Measurements from ENCODE around the gene OSBPL5. TPM values are rescaled to one million over a fixed set of nuclear protein-coding genes. Genes with fewer than 3 reads are reported as not detected.
A peak's percentile ranks its signal among the peaks of the same experiment; 100 is the strongest.

OSBPL5 gene
- total and polyA plus RNA-seq, 9 of the 15 experiments (the other 6 are each of a cell fraction or from before 2014, with no cell fraction given) = 0.06 to 14.8 (median 3.2) TPM

DNA sequence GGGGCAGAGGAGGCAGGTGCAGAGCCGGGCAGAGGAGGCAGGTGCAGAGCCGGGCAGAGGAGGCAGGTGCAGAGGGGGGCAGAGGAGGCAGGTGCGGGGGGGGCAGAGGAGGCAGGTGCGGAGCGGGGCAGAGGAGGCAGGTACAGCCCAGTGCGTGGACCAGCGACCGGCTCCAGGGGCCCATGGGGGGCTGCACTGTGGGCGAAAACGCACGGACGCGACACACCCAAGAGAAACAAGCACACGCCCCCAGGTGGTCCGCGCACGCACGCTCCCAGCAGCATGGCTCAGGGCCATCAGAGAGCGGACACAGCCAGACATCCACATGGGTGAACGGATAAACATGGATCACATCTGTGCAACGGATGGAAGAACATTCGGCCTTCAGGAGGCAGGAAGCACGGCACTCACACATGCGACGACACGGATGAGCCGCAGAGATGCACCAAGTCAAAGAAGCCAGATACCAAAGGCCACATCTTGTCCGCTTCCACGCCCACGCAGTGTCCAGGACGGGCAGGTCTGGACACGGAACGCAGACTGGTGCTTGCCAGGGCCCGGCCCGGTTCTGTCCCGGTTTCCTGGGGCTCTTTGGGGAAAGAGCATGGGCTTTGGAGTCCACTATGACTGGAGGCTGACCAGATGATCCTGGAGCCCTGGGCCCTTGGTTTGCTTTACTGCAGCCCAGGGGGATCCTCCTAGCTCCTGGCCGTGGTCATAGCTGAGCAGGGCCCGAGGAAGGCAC, 21.8 kb downstream of the OSBPL5 start (continued):
- TF ChIP-seq, protein P1, sequence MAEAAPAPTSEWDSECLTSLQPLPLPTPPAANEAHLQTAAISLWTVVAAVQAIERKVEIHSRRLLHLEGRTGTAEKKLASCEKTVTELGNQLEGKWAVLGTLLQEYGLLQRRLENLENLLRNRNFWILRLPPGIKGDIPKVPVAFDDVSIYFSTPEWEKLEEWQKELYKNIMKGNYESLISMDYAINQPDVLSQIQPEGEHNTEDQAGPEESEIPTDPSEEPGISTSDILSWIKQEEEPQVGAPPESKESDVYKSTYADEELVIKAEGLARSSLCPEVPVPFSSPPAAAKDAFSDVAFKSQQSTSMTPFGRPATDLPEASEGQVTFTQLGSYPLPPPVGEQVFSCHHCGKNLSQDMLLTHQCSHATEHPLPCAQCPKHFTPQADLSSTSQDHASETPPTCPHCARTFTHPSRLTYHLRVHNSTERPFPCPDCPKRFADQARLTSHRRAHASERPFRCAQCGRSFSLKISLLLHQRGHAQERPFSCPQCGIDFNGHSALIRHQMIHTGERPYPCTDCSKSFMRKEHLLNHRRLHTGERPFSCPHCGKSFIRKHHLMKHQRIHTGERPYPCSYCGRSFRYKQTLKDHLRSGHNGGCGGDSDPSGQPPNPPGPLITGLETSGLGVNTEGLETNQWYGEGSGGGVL (CRISPR knock-in tag; IDR thresholded peaks at IDR 0.05) = no peak

DNA sequence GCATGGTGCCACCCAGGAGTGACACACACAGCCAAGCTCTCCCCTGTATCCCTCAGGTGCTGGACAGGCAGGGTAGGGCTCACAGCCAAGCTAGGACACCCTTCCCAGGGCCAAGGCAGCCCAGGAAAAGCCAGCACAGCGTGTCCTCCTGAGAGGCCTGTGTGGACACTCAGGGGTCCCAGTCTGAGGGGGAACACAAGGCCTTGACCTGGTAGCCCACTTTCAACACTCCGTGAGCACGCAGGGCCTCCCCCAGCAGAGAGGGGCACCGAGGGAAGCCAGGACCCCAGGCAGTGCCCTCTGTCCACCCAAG, 24.9 kb downstream of the OSBPL5 start:
- no peaks in the 10 kb centered on the region for H3K9me3 ChIP-seq (replicated peaks; ENCODE audit: control insufficient read depth, insufficient read depth, low read depth, low read length)
- H3K4me1 ChIP-seq (replicated peaks in 1 of 2; ENCODE audit: control insufficient read depth in 2 of 2, insufficient read depth in 2 of 2, low read length in 2 of 2) = peaks cover 0 to 68% of the 10 kb centered on the region in 2 experiments; a peak in 2 of 5 replicates
- FAIRE-seq (no peak), DNase-seq (ENCODE audit: extremely low read depth in 1 of 4, low spot score in 3 of 4) (no peak), ATAC-seq (no peak)
- no peak overlapping the region for H3K27ac ChIP-seq (ENCODE audit: extremely low read depth, low read depth, low read length)
- BruUV-seq (replicated peaks) = no TSS peak
- CTCF ChIA-PET (ENCODE audit: low intra/inter-chr PET ratio) = no interaction called here
- 89% methylated on average over 4 of the region's 4 CpGs for WGBS (ENCODE audit: insufficient coverage, low coverage, missing lambda C conversion rate)
- peaks cover 5% of the 10 kb centered on the region; the same call in 1 of the 2 replicates for H4K20me1 ChIP-seq (replicated peaks; ENCODE audit: control insufficient read depth, insufficient read depth, low read length)
- H3K9me1 ChIP-seq (ENCODE audit: control insufficient read depth, insufficient read depth, low read length) = peaks cover 3% of the 10 kb centered on the region
- no peak overlapping the region for H3K4me3 ChIP-seq
- no peaks in the 10 kb centered on the region for H3K36me3 ChIP-seq (ENCODE audit: control insufficient read depth, insufficient read depth, low read length)
- peak overlapping the region in 1 of 2 experiments; percentile 13; a peak in 1 of 4 replicates for H3K9ac ChIP-seq (ENCODE audit: insufficient read depth in 1 of 2, low read depth in 2 of 2, low read length in 2 of 2)
- H2AFZ ChIP-seq (ENCODE audit: low read depth, low read length) = no peak overlapping the region
- H3K27me3 ChIP-seq (ENCODE audit: control insufficient read depth in 2 of 2, insufficient read depth in 2 of 2, low read length in 2 of 2) = no peaks in the 10 kb centered on the region
- intact Hi-C loops (cut with micrococcal nuclease) (no loop called here), in situ Hi-C loops (cut with MboI) (no loop called here)
- POLR2A ChIA-PET = interaction anchor here (0.9 kb wide), 1 partner anchor 10 kb away, joined by 3 read pairs; no protein-coding TSS in a partner anchor
- H3K4me2 ChIP-seq (ENCODE audit: insufficient read depth, low read length) = no peak overlapping the region
- H3K79me2 ChIP-seq (ENCODE audit: control insufficient read depth, insufficient read depth, low read length) = no peaks in the 10 kb centered on the region
- no peak for TF ChIP-seq SMAD1 (IDR thresholded peaks at IDR 0.05; ENCODE audit: low read depth, low read length, partially characterized antibody)
- TF ChIP-seq KLF10 (CRISPR knock-in tag; IDR thresholded peaks at IDR 0.05) = no peak
- no peak for TF ChIP-seq CREM (IDR thresholded peaks at IDR 0.05; ENCODE audit: low read depth)
- no peak for TF ChIP-seq MEF2A (IDR thresholded peaks at IDR 0.05; ENCODE audit: control insufficient read depth, low read depth, low read length)
- no peak for TF ChIP-seq RBM15 (IDR thresholded peaks at IDR 0.05; ENCODE audit: insufficient read depth, low read length)
- TF ChIP-seq NEUROD1 (IDR thresholded peaks at IDR 0.05; ENCODE audit: borderline replicate concordance, low read depth, low read length, partially characterized antibody) = no peak
- no peak for TF ChIP-seq MCM3 (IDR thresholded peaks at IDR 0.05)
- TF ChIP-seq SETDB1 (IDR thresholded peaks at IDR 0.05; ENCODE audit: low read length) = no peak
- no peak for TF ChIP-seq ZNF785 (CRISPR knock-in tag; IDR thresholded peaks at IDR 0.05)
- TF ChIP-seq, protein P2, sequence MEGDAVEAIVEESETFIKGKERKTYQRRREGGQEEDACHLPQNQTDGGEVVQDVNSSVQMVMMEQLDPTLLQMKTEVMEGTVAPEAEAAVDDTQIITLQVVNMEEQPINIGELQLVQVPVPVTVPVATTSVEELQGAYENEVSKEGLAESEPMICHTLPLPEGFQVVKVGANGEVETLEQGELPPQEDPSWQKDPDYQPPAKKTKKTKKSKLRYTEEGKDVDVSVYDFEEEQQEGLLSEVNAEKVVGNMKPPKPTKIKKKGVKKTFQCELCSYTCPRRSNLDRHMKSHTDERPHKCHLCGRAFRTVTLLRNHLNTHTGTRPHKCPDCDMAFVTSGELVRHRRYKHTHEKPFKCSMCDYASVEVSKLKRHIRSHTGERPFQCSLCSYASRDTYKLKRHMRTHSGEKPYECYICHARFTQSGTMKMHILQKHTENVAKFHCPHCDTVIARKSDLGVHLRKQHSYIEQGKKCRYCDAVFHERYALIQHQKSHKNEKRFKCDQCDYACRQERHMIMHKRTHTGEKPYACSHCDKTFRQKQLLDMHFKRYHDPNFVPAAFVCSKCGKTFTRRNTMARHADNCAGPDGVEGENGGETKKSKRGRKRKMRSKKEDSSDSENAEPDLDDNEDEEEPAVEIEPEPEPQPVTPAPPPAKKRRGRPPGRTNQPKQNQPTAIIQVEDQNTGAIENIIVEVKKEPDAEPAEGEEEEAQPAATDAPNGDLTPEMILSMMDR (IDR thresholded peaks at IDR 0.05 in 2 of 3, conservative IDR thresholded peaks at IDR 0.05 in 1 of 3; ENCODE audit: insufficient read depth in 2 of 3, low read depth in 1 of 3, low read length in 3 of 3) = no peak
- TF ChIP-seq, protein P3, sequence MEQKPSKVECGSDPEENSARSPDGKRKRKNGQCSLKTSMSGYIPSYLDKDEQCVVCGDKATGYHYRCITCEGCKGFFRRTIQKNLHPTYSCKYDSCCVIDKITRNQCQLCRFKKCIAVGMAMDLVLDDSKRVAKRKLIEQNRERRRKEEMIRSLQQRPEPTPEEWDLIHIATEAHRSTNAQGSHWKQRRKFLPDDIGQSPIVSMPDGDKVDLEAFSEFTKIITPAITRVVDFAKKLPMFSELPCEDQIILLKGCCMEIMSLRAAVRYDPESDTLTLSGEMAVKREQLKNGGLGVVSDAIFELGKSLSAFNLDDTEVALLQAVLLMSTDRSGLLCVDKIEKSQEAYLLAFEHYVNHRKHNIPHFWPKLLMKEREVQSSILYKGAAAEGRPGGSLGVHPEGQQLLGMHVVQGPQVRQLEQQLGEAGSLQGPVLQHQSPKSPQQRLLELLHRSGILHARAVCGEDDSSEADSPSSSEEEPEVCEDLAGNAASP (IDR thresholded peaks at IDR 0.05) = no peak
- TF ChIP-seq ARNT (IDR thresholded peaks at IDR 0.05) = no peak
- no peak for TF ChIP-seq ZNF764 (CRISPR knock-in tag; IDR thresholded peaks at IDR 0.05; ENCODE audit: low read depth)
- no peak for TF ChIP-seq HDAC3 (IDR thresholded peaks at IDR 0.05; ENCODE audit: borderline replicate concordance, partially characterized antibody)
- TF ChIP-seq NR1H2 (CRISPR knock-in tag; IDR thresholded peaks at IDR 0.05) = no peak
- TF ChIP-seq SMARCE1 (IDR thresholded peaks at IDR 0.05) = no peak
- TF ChIP-seq MCM7 (IDR thresholded peaks at IDR 0.05) = no peak
